COLO668 (cell line): ENCODE results near the gene EBP.
A peak's percentile ranks its signal among the peaks of the same experiment; 100 is the strongest.
"Not testable (repeated sequence)": the region's sequence is repeated elsewhere in the genome, so short reads cannot be mapped to it uniquely, and the experiment has no call there.

ENCODE experiments used
- DNase-seq: peaks from one replicate; lab custom pipeline; 2025; ENCODE audit not compliant: unreplicated experiment; lab: John Stamatoyannopoulos, UW

Gene EBP

GRCh38 chrX:48520976-48521352 is 644 bp upstream of the EBP start:
- DNase-seq: no peak

DNA sequence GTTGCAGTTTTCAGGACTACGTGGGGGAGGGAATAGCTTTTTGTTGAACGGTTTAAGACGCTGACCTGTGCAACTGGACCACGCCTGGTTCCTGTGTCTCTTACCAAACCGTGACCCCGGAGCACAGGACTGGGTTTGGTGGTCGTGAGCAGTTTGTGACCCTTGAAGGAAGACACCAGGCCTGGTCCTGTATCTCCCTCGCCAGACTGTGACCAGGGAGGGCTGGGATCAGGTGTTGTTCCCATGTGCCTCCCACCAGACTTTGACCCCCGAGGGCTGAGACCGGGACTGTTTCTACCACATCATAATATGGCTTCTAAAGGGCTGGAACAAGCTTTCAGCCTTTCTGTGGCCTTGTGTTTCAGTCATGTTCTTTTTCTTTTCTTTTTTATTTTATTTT is 683 bp downstream of the EBP start:
- DNase-seq: peak; percentile 14

GRCh38 chrX:48523682-48524081 is 2.1 kb downstream of the EBP start:
- no peak for DNase-seq

DNA sequence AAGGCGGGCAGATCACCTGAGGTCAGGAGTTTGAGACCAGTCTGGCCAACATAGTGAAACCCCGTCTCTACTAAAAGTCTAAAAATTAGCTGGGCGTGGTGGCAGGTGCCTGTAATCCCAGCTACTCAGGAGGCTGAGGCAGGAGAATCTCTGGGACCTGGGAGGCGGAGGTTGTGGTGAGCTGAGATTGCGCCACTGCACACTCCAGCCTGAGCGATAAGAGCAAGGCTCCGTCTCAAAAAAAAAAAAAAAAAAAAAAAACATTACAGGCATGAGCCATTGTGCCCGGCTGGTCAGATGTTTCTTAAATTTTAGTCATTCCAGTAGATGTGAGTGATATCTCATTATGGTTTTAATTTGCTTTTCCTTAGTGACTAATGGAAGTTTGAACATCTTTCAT is 4.2 kb downstream of the EBP start:
- not testable (repeated sequence) for DNase-seq

DNA sequence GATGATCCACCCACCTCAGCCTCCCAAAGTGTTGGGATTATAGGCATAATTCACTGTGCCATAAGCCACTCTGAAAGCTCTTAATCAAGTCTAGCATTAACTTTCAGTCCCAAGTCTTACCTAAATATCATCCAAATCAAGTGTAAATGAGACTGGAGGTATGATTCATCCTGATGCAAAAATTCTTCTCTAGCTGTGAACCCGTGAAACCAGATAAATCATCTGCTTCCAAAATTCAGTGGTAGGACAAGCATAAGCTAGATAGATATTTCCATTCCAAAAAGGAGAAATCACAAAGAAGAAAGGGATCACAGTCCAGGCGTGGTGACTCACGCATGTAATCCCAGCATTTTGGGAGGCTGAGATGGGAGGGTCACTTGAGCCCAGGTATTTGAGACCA is 9.1 kb downstream of the EBP start:
- no peak for DNase-seq

DNA sequence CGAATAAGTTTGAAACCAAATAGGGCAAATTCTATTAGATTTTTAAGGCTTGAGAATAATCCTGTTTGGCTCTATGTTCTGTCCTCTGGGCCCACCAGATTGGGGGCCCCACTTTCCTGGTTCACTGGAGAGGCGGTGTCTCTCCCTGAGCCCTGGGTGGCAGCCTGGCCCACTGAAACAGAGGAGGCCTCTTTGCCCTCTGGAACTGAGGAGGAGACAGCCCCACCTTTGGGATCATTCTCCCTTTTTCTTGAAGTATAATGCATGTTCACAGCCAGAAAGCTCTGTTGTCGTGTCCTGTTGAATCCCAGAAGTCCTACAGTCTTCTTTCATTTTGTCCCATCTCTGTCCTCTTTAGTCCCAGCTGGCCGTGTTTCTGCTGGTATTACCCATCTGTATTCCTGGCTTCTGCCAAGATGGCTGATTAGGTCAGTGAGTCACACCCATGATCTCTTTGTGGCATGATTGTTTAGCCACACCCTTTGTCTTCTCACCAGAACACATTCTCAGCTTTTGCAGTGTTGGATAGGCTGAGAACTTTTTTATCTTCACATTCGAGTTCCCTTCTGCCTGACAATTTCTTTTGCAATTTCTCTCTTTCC is 9.9 kb downstream of the EBP start:
- DNase-seq: no peak

GRCh38 chrX:48532161-48532560 is 10.6 kb downstream of the EBP start:
- DNase-seq: no peak

GRCh38 chrX:48533165-48533564 is 11.6 kb downstream of the EBP start:
- DNase-seq: no peak

DNA sequence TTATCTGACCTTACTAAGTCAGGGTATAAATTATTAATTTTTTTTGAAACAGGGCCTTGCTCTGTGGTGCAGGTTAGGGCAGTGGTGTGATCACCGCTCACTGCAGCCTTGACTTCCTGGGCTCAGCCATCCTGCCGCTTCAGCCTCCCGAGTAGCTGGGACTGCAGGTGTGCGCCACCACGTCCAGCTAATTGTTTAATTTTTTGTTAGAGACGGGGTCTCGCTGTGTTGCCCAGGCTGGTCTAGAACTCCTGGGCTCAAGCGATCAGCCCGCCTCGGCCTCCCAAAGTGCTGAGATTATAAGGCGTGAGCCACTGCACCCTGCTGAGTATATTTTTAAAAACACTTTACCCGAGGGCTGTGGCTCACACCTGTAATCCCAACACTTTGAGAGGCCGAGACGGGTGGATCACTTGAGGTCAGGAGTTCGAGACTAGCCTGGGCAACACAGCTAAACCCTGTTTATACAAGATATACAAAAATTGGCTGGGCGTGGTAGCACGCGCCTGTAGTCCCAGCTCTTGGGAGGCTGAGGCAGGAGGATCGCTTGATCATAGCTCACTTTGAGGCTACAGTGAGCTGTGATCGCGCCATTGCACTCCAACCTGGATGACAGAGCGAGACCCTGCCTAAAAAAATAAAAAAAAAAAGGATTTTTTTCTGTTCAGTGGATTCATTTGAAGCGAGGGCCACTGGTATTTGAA is 17.2 kb downstream of the EBP start:
- DNase-seq: no peak

GRCh38 chrX:48539345-48540027 is 17.9 kb downstream of the EBP start, which contains the start of gene TBC1D25:
Gene TBC1D25, plus strand, starts transcription at chrX:48539714. Its CDS starts 84 bp downstream, at chrX:48539798.
- DNase-seq: peak; percentile 97

- DNase-seq: peak; percentile 52
Observed at GRCh38 chrX:48540028-48540375, 18.4 kb downstream of the EBP start.

- DNase-seq: no peak
Observed at GRCh38 chrX:48540480-48540879, 18.9 kb downstream of the EBP start.

GRCh38 chrX:48541140-48541814 is 19.7 kb downstream of the EBP start:
- DNase-seq: no peak

- no peak for DNase-seq
Observed at GRCh38 chrX:48548871-48549270, 27.3 kb downstream of the EBP start.

GRCh38 chrX:48555731-48556325 is 34.2 kb downstream of the EBP start:
- DNase-seq: not testable (repeated sequence)

DNA sequence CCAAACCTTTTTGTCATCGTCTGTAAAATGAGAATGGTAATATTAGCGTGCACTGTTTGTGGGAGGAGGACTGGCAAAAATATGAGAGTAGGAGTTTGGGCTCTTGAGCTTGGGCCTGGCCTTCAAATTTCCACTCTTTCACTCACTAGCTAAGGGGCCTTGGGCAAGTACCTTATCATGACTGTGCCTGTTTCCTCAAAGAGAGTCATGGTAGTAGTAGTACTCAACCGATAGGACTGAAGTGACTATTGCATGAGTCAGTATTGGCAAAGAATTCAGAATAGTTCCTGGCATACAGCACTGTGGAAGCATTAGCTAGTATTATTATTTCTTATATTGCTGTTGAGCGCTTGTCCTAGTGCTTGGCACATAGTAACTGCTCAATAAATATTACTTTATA is 36.7 kb downstream of the EBP start:
- no peak for DNase-seq

DNA sequence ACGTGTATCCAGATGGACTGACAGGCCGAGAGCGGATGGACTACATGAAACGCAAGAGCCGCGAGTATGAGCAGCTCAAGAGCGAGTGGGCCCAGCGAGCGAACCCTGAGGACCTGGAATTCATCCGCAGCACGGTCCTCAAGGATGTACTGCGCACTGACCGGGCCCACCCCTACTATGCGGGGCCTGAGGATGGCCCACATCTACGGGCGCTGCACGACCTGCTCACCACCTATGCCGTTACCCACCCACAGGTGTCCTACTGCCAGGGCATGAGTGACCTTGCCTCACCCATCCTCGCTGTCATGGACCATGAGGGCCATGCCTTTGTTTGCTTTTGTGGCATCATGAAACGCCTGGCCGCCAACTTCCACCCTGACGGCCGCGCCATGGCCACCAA is 38.0 kb downstream of the EBP start:
- DNase-seq: no peak

DNA sequence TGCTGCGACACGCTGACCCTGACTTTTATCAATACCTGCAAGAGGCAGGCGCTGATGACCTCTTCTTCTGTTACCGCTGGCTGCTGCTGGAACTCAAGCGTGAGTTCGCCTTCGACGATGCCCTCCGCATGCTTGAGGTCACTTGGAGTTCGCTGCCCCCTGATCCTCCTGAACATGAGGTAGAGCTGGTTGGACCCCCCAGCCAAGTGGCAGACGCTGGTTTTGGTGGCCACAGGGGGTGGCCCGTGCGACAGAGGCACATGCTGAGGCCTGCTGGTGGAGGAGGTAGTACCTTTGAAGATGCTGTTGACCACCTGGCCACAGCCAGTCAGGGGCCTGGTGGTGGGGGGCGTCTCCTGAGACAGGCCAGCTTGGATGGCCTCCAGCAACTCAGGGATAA is 38.4 kb downstream of the EBP start:
- DNase-seq: no peak

DNA sequence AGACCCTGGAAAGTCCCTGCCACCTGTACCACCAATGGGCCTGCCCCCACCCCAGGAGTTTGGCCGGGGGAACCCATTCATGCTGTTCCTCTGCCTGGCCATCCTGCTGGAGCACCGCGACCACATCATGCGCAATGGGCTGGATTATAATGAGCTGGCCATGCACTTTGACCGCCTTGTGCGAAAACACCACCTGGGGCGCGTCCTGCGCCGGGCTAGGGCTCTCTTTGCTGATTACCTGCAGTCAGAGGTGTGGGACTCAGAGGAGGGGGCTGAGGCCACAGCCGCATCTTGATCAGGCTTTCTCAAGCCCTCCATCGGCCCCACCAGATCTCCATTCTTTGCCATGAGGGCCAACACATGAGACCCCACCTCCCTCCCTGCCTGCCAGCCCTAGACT is 39.1 kb downstream of the EBP start:
- DNase-seq: no peak

GRCh38 chrX:48569958-48570357 is 48.4 kb downstream of the EBP start:
- DNase-seq: no peak

DNA sequence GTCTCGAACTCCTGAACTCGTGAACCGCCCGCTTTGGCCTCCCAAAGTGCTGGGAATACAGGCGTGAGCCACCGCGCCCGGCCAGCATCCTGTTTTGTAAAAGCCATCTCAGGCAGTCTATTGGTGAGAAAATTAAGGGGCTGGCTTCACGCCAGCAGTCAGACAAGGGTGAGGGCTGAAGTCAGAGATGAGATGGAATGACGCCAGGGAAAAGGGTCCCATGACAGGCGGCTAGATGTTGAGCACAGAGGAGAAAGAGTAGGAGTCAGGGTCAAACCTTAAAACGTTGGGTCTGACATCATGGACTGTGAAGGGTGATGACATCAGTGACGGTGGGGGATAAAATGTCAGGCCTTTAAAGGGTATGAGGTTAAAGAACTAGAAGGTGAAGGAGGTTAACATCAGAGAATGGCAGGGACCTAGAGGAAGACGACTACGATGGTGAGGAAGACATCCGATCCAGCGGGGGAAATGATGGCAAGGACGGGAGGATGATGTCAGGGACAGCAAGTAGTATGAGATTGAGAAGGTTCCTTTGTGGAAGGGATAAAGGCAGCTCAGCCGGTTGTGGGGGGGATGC is 52.2 kb downstream of the EBP start:
- DNase-seq: peak; percentile 24
